Fibroblast of skin of right biceps (primary cell): ENCODE results near the gene TAS1R3.

Source experiments
- DNase-seq: peaks from one replicate; pipeline ENCODE4 v3.0.0-alpha.2; 2013

Gene TAS1R3

DNA sequence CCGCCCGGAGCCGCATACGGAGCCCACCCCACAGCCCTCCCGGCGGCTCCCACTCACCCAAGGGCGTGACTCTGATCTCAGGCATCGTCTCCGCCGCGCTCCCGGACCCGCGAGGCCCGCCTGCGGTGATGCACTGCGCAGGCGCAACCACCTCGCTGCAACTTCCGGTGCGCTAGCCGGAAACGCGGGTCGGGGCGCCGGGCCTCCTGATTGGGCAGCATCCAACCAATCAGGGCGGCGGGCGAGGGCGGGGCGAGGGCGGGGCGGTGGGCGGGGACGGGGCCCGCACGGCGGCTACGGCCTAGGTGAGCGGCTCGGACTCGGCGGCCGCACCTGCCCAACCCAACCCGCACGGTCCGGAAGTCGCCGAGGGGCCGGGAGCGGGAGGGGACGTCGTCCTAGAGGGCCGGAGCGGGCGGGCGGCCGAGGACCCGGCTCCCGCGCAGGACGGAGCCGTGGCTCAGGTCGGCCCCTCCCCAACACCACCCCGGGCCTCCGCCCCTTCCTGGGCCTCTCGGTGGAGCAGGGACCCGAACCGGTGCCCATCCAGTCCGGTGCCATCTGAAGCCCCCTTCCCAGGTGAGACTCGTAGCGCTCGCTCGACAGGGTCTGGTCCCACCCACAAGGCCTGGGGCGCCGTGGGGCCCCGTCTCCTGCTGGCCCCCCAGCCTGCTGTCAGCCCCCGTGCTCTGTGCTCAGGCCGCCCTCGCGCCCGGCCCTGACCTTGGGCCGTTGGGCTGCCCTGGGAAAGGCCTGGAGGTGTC lies 6.4 kb upstream of the TAS1R3 start, which contains the start of the genes CPTP and INTS11:
Gene CPTP, plus strand, starts transcription at position 279 of the 764 bp plus-strand sequence. CDS start 2,109 bp downstream, outside the sequence.
Gene INTS11, minus strand, starts transcription at position 137 of the 764 bp plus-strand sequence. Its CDS starts 52 bp downstream, at position 85.
- peak; percentile 90 for DNase-seq

DNA sequence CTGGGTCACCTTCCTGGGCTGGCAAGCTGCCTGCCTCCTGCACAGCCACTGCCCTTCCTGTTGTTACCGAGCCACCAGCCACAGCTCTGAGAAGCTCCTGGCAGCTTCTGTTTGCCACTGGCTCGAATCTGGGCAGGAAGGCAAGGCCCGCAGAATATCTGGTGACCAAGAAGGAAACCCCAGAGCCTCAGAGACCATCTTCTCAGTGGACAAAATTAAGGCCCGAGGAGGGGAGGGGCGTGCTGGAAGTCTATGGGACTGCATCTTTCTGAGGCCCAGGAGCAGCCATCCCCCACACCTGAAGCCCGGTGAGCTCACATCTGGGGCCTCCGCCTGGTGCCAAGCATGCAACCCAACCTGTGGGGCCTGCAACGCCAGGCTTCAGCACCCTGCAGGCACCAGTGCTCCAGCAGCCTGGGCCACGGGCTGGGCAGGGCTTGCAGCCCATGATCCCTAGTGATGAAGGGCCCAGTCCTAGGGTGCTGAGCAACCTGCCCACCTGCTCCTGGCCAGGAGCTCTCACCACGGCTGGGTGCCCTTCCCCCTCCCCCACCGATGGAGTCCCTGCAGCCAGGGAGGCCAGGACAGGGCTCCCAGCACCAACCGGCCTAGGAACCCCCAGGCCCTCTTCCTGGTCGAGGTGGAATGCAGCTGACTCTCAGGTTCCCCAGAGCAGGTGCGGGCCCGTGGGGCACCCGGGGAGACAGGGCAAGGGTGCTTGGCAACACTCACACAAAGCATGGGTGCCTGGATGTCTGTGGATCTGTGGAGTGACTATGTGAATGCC lies 5.6 kb upstream of the TAS1R3 start:
- DNase-seq: no peak

DNA sequence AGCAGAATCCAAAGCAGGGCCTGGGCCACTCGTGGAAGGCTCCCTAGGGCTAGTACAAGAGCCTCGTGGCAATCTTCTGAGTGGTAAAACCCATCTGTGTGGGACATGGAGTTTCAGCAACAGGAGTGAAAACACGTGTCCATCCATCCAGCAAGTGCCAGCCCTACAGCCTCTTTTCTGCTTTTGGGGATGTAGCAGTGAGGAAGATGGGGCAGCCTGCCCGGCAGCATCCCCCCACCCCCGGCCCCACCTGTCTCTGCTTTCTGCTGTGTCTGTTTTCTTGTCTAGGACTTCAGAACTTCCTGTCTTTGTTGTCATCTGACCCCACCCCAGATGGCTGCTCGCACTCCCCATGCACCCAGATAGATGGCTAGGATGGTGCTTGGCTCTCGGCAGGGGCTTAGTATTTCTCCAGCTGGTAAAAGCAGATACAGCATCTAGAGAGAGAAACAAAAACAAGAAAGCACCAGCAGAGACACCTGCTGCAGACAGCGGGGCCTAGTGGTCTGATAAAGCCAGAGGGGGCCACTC lies 4.9 kb upstream of the TAS1R3 start:
- DNase-seq: no peak

DNA sequence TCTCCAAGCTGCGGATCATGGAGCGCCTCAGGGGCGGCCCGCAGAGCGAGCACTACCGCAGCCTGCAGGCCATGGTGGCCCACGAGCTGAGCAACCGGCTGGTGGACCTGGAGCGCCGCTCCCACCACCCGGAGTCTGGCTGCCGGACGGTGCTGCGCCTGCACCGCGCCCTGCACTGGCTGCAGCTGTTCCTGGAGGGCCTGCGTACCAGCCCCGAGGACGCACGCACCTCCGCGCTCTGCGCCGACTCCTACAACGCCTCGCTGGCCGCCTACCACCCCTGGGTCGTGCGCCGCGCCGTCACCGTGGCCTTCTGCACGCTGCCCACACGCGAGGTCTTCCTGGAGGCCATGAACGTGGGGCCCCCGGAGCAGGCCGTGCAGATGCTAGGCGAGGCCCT lies 3.8 kb upstream of the TAS1R3 start:
- DNase-seq: no peak

DNA sequence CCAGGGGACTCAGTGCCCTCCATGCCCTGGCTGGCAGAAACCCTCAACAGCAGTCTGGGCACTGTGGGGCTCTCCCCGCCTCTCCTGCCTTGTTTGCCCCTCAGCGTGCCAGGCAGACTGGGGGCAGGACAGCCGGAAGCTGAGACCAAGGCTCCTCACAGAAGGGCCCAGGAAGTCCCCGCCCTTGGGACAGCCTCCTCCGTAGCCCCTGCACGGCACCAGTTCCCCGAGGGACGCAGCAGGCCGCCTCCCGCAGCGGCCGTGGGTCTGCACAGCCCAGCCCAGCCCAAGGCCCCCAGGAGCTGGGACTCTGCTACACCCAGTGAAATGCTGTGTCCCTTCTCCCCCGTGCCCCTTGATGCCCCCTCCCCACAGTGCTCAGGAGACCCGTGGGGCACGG lies 2.8 kb upstream of the TAS1R3 start:
- DNase-seq: no peak

DNA sequence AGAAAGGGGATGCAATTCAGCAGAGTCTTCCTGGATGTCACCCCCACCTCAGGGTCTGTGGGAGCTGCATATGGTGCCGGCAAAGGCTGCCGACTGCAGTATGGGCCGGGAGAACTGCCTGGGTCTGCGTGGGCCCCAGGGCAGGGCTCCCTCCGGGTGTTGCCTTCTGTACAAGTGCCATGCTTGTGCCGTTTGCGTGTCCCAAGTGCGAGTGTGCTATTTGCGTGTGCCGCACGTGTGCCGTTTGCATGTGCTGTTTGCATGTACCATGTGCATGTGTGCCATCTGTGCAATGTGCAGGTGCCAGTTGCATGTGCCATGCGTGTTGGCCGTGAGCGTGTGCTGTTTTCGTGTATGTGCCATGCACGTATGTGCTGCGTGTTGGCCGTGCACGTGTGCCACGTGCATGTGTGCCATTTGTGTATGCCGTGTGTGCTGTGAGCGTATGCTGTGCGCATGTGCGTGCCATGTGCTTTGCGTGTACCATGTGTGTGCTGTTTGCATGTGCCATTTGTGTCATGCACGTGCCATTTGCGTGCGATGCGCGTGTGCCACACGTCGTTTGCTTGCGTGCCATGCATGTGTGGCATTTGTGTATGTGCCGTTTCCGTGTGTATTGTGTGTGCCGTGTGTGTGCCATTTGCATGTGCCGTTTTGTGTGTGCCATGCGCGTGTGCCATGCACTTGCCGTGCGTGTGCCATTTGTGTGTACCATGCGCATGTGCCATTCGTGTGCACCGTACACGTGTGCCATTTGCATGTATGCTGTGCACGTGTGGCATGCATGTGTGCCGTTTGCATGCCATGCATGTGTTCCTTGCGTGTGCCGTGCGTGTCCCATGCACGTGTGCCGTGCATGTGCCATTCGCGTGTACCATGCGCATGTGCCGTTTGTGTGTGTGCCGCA lies 1.5 kb upstream of the TAS1R3 start:
- no peak for DNase-seq

DNA sequence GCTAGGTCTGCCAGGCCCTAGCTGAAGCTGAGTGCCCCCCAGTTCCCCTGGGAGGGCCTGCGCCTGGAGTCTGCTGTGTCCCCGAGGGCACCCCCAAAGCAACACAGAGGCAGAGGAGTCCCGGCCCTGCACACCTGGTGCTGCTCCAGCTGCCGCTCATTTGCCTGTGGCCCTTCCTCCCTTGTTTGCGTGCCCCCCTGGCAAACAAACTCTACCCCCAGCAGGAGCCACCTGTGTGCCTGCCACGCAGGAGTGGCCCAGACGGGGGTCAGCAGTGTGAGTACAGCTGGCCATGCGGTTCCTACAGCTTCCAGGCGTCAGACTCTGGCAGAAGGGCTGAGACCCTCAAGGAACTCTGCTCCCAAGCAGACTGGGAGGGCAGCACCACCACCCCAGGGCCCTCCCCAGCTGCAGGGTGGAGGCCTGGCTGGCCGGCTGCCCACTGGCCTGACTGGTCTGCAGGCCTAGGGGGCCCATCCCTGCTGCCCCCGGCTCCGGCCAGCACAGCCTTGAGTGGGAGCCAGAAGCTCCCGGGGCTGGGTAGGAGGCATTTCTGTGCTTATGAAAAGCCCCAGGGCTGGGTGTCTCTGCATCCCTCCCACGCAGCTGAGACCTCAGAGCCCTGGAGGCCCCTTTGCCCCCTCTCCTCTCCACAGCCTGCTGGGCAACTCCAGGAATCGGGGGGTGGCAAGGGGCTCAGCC lies 563 bp upstream of the TAS1R3 start:
- DNase-seq: no peak

DNA sequence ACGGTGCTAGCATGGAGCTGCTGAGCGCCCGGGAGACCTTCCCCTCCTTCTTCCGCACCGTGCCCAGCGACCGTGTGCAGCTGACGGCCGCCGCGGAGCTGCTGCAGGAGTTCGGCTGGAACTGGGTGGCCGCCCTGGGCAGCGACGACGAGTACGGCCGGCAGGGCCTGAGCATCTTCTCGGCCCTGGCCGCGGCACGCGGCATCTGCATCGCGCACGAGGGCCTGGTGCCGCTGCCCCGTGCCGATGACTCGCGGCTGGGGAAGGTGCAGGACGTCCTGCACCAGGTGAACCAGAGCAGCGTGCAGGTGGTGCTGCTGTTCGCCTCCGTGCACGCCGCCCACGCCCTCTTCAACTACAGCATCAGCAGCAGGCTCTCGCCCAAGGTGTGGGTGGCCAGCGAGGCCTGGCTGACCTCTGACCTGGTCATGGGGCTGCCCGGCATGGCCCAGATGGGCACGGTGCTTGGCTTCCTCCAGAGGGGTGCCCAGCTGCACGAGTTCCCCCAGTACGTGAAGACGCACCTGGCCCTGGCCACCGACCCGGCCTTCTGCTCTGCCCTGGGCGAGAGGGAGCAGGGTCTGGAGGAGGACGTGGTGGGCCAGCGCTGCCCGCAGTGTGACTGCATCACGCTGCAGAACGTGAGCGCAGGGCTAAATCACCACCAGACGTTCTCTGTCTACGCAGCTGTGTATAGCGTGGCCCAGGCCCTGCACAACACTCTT lies 1.1 kb downstream of the TAS1R3 start:
- DNase-seq: no peak

DNA sequence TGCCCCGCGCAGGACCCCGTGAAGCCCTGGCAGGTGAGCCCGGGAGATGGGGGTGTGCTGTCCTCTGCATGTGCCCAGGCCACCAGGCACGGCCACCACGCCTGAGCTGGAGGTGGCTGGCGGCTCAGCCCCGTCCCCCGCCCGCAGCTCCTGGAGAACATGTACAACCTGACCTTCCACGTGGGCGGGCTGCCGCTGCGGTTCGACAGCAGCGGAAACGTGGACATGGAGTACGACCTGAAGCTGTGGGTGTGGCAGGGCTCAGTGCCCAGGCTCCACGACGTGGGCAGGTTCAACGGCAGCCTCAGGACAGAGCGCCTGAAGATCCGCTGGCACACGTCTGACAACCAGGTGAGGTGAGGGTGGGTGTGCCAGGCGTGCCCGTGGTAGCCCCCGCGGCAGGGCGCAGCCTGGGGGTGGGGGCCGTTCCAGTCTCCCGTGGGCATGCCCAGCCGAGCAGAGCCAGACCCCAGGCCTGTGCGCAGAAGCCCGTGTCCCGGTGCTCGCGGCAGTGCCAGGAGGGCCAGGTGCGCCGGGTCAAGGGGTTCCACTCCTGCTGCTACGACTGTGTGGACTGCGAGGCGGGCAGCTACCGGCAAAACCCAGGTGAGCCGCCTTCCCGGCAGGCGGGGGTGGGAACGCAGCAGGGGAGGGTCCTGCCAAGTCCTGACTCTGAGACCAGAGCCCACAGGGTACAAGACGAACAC lies 1.8 kb downstream of the TAS1R3 start:
- no peak for DNase-seq

DNA sequence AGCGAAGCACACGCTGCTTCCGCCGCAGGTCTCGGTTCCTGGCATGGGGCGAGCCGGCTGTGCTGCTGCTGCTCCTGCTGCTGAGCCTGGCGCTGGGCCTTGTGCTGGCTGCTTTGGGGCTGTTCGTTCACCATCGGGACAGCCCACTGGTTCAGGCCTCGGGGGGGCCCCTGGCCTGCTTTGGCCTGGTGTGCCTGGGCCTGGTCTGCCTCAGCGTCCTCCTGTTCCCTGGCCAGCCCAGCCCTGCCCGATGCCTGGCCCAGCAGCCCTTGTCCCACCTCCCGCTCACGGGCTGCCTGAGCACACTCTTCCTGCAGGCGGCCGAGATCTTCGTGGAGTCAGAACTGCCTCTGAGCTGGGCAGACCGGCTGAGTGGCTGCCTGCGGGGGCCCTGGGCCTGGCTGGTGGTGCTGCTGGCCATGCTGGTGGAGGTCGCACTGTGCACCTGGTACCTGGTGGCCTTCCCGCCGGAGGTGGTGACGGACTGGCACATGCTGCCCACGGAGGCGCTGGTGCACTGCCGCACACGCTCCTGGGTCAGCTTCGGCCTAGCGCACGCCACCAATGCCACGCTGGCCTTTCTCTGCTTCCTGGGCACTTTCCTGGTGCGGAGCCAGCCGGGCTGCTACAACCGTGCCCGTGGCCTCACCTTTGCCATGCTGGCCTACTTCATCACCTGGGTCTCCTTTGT lies 2.6 kb downstream of the TAS1R3 start:
- DNase-seq: no peak

DNA sequence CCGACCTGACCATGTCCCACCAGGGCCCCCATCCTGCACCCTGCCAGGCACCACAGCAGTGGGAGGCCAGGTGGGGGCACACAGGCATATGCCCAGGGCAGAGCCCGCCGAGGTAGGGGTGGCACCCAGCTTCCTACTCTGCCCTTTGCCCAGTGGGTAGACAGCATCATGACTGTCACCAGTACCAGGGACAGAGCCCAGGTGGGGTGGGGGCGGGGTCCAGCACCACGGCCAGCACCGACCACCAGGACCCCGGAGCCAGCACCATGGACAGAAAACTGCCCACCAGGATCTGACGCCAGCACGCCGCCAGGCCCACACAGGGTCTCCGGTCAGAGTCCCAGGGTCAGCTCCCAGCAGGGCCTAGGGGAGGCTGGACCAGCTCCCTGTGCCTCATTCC lies 3.8 kb downstream of the TAS1R3 start:
- DNase-seq: no peak

DNA sequence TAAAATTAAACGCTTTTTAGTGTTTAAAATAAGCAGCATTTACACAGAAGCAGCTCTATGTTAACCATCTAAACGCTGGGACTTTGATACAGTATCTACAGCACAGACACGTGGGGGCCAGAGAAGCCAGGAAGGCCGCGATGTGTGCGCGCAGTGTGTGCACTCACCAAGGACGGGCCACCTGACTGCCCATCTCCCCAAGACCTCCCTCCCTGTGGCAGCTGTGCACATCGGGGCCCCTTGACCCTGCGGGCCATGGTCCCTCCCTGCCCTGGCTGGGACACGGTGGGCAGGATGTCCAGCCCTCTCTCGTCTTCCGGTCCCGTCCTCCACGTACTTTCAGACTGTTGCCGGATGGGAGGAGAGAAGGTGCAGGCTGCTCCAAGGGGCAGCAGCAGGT lies 4.2 kb downstream of the TAS1R3 start:
- DNase-seq: no peak

DNA sequence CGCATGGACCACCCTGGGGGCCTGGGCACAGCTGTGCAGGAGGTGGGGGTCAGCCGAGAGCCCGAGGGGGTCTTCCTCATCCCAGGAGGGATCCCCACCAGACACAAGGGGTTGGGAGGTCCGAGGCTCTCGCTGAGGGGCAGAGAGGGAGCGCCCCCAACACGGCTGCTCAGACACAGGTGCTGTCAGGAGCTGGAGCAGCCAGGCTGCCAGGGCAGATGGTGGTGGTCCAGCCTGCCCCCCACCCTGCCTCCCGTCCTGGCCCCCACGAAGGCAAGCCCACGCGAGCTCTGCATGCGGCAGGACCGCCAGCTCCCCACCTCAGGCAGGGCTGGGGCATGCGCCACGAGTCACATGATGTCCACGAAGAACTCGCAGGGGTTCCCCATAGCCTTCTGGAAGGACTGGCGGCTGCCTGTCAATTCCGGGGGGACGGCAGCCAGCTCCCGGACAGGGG lies 4.7 kb downstream of the TAS1R3 start:
- no peak for DNase-seq

DNA sequence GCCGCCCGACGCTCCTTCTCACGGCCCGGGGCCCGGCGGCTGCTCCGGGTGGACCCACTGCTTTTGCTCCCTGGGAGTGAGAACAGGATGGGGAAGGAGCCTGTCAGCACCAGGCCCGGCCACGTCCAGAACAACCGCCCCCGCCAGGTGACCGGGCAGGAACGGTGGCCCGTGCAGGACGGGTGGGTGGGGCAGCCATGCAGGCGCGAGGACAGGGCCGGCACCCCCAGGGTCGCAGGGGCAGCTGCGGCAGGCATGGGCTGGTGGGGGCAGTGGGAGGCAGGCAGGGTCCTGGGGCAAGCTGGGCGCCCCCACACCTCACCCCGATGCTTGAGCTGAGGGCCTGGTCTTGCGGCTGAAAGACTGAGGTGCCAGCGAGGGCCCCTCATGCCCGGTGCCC lies 5.4 kb downstream of the TAS1R3 start:
- DNase-seq: no peak

DNA sequence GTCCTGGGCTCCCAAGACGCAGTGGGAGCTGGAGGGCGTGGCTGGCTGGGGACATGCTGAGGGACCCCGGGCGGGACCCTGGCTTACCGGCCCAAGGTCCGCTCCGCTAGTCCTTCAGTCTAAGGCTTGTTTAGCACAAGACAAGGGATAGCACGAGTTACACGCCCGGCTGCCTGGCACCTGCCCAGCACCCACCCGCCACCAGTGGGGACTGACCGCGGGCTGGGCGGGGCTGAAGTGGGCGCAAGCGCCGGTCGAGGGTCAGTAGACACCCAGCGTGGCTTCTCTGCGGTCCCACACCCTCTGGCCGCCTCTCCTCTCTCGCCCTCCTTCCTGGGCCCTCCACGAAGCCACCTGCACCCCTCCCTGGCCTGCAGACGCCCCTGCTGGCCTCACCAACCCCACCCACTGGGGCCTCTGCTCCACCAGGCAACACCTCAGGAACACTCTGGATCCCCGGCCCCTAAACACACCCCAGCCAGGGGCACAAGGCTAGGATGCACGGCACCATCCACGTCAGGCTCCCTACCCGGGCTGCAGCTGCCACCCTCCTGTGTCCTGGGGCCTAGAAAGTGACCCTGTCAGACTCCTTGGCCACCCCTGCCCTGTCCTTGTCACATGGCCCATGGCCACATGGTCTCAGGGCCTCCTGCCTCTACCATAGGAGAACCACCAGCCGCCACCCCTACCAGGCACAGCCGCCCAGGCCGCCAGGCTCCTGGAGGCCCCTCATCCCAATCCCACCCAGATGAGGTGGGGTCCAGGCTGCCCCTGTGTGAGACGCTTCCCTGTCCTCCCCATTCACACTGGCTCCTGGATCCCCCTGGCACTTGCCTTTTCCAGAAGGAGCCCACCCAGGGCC lies 6.1 kb downstream of the TAS1R3 start:
- DNase-seq: no peak

DNA sequence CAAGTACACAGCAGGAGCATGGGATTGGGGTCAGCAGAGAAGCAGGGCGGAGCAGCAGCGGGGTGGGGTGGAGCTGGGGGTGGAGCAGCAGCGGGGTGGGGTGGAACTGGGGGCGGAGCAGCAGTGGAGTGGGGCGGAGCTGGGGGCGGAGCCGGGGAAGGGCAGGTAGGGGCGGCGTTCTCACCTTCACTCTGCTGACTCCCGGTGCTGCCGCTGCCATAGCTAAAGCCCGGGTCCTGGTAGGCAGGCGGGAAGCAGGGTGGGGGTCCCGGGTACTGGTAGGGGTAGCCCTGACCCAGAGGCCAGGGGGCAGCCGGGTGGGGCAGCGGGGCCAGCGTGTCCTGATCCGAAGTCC lies 6.7 kb downstream of the TAS1R3 start:
- DNase-seq: no peak

DNA sequence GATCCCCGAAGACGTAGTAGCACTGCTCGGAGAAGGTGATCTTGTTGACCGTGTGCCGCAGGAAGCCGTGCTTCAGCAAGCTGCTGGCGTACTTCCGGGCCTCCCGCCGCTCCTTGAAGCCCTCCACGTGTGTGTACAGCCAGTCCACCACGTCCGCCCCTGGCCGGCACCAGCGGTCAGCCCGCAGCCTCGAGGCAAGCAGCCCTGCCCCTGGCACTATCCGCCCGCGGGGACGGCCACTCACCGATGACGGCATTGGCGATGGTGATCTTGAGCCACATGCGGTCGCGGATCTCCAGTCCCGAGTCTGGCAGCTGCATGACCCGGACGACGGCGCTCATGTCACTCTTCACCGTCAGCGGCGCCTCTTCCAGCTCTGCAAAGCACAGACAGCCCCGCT lies 7.2 kb downstream of the TAS1R3 start:
- no peak for DNase-seq

DNA sequence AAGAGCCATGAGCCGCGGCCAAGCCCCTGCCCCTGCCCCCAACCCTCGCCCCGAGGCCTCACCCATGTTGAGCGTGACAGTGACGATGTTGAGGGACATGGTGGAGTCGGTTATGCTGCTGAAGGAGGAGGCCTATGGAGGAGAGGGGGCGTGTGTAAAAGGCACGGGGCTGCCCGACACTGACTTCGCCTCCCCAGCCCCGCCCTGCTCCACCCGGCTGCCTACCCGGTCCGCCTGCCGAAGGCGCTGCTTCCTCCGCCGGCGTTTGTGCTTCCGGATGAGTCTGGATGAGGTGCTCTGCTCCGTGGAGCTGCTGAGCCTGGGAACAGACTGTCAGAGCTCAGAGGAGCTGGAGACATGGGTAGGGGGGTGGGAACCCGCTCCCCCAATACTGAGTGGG lies 9.1 kb downstream of the TAS1R3 start:
- no peak for DNase-seq
